Peyer's patch (tissue), 4 donors: ENCODE data around the gene PPP3R1. TPM values are rescaled to one million over a fixed set of nuclear protein-coding genes. Genes with fewer than 3 reads are reported as not detected.

Experiments
- DNase-seq, 3 donors: peaks; one replicate each; pipeline ENCODE4 v3.0.0-alpha.2; 2017 to 2019
- H3K27ac ChIP-seq, 4 donors: fragments of 200-600 bp; sonication (generic); one replicate each; pipeline ENCODE4 v1.5.1; 2016 to 2019
- H3K27me3 ChIP-seq, 2 donors: fragments of 200-600 bp; sonication (generic); one replicate each; pipeline ENCODE4 v1.5.1; 2019
- H3K36me3 ChIP-seq, 3 donors: fragments of 200-600 bp; sonication (generic); one replicate each; pipeline ENCODE4 v1.5.1; 2016 to 2019
- H3K4me1 ChIP-seq, 4 donors: fragments of 200-600 bp; sonication (generic); one replicate each; pipeline ENCODE4 v1.5.1; 2016 to 2019
- H3K4me3 ChIP-seq, 4 donors: fragments of 200-600 bp; sonication (generic); 1 replicate in 3 of 4; 2 replicates in 1 of 4; pipeline ENCODE4 v1.5.1; 2016 to 2019; ENCODE audit warnings: mild to moderate bottlenecking in 1 of 4
- H3K9me3 ChIP-seq, 4 donors: fragments of 200-600 bp; sonication (generic); one replicate each; pipeline ENCODE4 v1.5.1; 2016 to 2019; ENCODE audit warnings: mild to moderate bottlenecking in 1 of 4
- CTCF ChIP-seq, 6 experiments: fragments of 450-650 bp in 4 of 6; fragments of 200-600 bp in 2 of 6; sonication (generic) in 1 of 6; IDR thresholded peaks; one replicate each; pipeline ENCODE4 v1.5.1; 2017 to 2019; ENCODE audit warnings: antibody characterized with exemption in 6 of 6, mild to moderate bottlenecking in 3 of 6, moderate library complexity in 1 of 6
- POLR2A ChIP-seq, 2 donors: fragments of 450-650 bp; IDR thresholded peaks; one replicate each; pipeline ENCODE4 v1.5.1; 2017; ENCODE audit warnings: antibody characterized with exemption in 2 of 2, mild to moderate bottlenecking in 2 of 2, moderate library complexity in 2 of 2
- total RNA-seq, 4 donors: library from RNA; depleted of rRNA; stranded (reverse); fragments of >200 nt; gene quantifications; one replicate each; pipeline ENCODE4 v1.1.0, GENCODE V29; 2016

PPP3R1 gene
- total RNA-seq, 4 donors from 2014 or later: 18.5 to 33.8 (median 25.4) TPM

GRCh38 chr2:68278169-68278568 lies 25.8 kb upstream of the PPP3R1 start:
- Histone ChIP-seq H3K4me1 (no peaks in the 10 kb centered on the region), H3K27me3 (no peaks in the 10 kb centered on the region), H3K4me3 (no peak overlapping the region), H3K27ac (no peak overlapping the region), H3K9me3 (no peaks in the 10 kb centered on the region), H3K36me3 (no peaks in the 10 kb centered on the region)
- no peak for DNase-seq
- TF ChIP-seq CTCF (IDR thresholded peaks at IDR 0.05): no peak
- TF ChIP-seq POLR2A (IDR thresholded peaks at IDR 0.05): no peak

- TF ChIP-seq CTCF (IDR thresholded peaks at IDR 0.05) (no peak), POLR2A (IDR thresholded peaks at IDR 0.05) (no peak)
- H3K9me3 ChIP-seq: no peaks in the 10 kb centered on the region
- no peaks in the 10 kb centered on the region for H3K36me3 ChIP-seq
- no peak overlapping the region for H3K4me3 ChIP-seq
- H3K4me1 ChIP-seq: no peaks in the 10 kb centered on the region
- H3K27ac ChIP-seq: no peak overlapping the region
- no peak for DNase-seq
- no peaks in the 10 kb centered on the region for H3K27me3 ChIP-seq
These were observed 21.7 kb upstream of the PPP3R1 start for GRCh38 chr2:68274022-68274421.

GRCh38 chr2:68272246-68272994 lies 20.1 kb upstream of the PPP3R1 start:
- TF ChIP-seq POLR2A (IDR thresholded peaks at IDR 0.05) (no peak), CTCF (IDR thresholded peaks at IDR 0.05) (no peak)
- Histone ChIP-seq H3K9me3 (no peaks in the 10 kb centered on the region), H3K27me3 (no peaks in the 10 kb centered on the region), H3K4me1 (no peaks in the 10 kb centered on the region), H3K4me3 (no peak overlapping the region), H3K36me3 (no peaks in the 10 kb centered on the region), H3K27ac (no peak overlapping the region)
- DNase-seq: no peak

- DNase-seq: no peak
- Histone ChIP-seq H3K4me3 (no peak overlapping the region), H3K4me1 (no peaks in the 10 kb centered on the region), H3K36me3 (no peaks in the 10 kb centered on the region), H3K9me3 (no peaks in the 10 kb centered on the region), H3K27ac (no peak overlapping the region), H3K27me3 (no peaks in the 10 kb centered on the region)
- TF ChIP-seq CTCF (IDR thresholded peaks at IDR 0.05): no peak
- TF ChIP-seq POLR2A (IDR thresholded peaks at IDR 0.05): no peak
These were observed 14.3 kb upstream of the PPP3R1 start for GRCh38 chr2:68266655-68267054.

GRCh38 chr2:68263632-68264031 lies 11.3 kb upstream of the PPP3R1 start:
- Histone ChIP-seq H3K27ac (no peak overlapping the region), H3K27me3 (no peaks in the 10 kb centered on the region), H3K4me1 (no peaks in the 10 kb centered on the region), H3K4me3 (no peak overlapping the region), H3K36me3 (no peaks in the 10 kb centered on the region), H3K9me3 (no peaks in the 10 kb centered on the region)
- no peak for DNase-seq
- no peak for TF ChIP-seq CTCF (IDR thresholded peaks at IDR 0.05)
